Stimulated activated naive B cell treated with anti-CD40 and anti-IgM and Interleukin-4, amounts not matched to agents 10 μg/mL and 1 μg/mL and 100 μg/mL, for 72 hours (primary cell): Measurements from ENCODE around the gene EXD2.

Source experiments
- ATAC-seq, 2 donors: fragments of 150-1000 bp; cut with Tn5 transposase; replicated peaks; 2 replicates each; pipeline ENCODE4 v1.10.0; 2021; ENCODE audit warnings: moderate library complexity in 1 of 2
- DNase-seq: peaks from one replicate; pipeline ENCODE4 v3.0.0; 2021
- H3K27ac Mint-ChIP-seq: one replicate; pipeline ENCODE4 v1.8.0; 2022; ENCODE audit warnings: mild to moderate bottlenecking, mixed read lengths
- H3K27me3 Mint-ChIP-seq, 2 donors: one replicate each; pipeline ENCODE4 v1.8.0; 2022; ENCODE audit warnings: mixed read lengths in 2 of 2
- H3K36me3 Mint-ChIP-seq, 2 donors: one replicate each; pipeline ENCODE4 v1.8.0; 2022; ENCODE audit warnings: mixed read lengths in 2 of 2, mild to moderate bottlenecking in 1 of 2
- H3K4me1 Mint-ChIP-seq, 2 donors: one replicate each; pipeline ENCODE4 v1.8.0; 2022; ENCODE audit warnings: mixed read lengths in 2 of 2, mild to moderate bottlenecking in 1 of 2
- H3K4me3 Mint-ChIP-seq, 2 donors: one replicate each; pipeline ENCODE4 v1.8.0; 2022; ENCODE audit warnings: mild to moderate bottlenecking in 2 of 2, mixed read lengths in 2 of 2, moderate library complexity in 1 of 2
- H3K9me3 Mint-ChIP-seq, 2 donors: one replicate each; pipeline ENCODE4 v1.8.0; 2022; ENCODE audit warnings: mixed read lengths in 2 of 2, mild to moderate bottlenecking in 1 of 2

The EXD2 gene, protein sequence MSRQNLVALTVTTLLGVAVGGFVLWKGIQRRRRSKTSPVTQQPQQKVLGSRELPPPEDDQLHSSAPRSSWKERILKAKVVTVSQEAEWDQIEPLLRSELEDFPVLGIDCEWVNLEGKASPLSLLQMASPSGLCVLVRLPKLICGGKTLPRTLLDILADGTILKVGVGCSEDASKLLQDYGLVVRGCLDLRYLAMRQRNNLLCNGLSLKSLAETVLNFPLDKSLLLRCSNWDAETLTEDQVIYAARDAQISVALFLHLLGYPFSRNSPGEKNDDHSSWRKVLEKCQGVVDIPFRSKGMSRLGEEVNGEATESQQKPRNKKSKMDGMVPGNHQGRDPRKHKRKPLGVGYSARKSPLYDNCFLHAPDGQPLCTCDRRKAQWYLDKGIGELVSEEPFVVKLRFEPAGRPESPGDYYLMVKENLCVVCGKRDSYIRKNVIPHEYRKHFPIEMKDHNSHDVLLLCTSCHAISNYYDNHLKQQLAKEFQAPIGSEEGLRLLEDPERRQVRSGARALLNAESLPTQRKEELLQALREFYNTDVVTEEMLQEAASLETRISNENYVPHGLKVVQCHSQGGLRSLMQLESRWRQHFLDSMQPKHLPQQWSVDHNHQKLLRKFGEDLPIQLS

DNA sequence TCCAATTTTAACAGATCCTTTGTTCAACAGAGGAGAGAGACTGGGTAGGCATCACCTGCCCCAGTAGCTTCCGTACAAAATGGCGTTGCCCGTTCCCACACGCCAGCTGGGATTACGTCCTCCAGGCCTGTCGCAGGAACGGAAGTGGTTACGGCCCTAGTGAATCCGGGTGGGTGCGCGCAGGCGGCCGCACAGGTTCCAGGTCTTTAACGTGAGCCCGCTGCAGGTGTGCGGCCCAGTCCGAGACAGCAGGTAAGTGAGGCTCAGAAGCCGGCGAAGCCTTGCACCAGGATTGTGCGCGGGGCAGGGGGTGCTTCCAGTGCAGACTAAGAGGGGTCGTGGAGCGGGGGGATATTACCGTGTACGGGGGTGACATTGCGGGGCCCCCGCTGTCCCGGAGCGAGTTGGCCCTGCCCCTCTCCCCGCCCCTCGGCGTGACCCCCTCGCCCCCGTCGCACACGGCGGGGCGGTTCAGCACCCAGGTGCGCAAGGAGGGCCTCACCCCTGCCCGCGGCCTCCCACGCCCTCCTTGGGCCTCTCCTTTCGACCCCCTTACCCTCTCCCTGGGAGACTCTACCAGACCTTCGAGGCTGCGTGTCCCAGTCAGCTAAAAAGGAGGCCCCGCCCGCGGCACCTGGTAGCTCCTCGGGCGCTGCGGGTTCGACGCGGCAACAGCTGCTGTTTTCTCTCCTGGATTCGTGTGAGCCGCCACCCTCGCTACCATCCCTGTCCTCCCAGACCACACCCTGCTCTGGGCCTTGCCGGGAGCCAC is at the start of gene EXD2:
TSS of gene EXD2 (plus strand) at position 159 of the 772 bp plus-strand sequence. CDS start 17,973 bp downstream, outside the sequence.
- no peaks in the 10 kb centered on the region for H3K36me3 Mint-ChIP-seq
- H3K4me3 Mint-ChIP-seq, result peak within 1 kb of the TSS; percentile 88 to 95
- no peaks in the 10 kb centered on the region for H3K9me3 Mint-ChIP-seq
- peak; percentile 91 to 93 for ATAC-seq
- DNase-seq, result peak; percentile 76
- peak within 1 kb of the TSS; percentile 95 for H3K27ac Mint-ChIP-seq
- no peaks in the 10 kb centered on the region for H3K27me3 Mint-ChIP-seq
- H3K4me1 Mint-ChIP-seq, result peaks cover 5 to 17% of the 10 kb centered on the region in 2 donors

DNA sequence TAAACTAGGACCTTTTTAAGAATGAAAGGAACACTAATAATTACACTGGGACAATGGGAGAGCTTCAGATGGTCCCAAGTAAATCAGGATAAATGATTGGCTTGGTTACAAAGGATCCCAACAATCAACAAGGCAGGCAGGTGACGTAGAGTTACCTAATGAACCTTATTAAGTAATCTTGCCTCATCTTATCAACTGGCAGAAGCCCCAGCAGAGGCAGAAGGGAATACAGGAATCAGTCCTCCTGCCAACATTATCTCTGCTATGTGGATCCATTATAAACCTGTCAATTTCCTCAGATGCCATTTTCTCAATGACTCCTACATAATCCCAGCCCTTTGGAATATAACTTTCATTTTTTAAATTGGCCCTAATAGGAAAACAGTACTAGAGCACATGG is 49.7 kb upstream of the EXD2 start:
- H3K4me1 Mint-ChIP-seq, result peaks cover 20 to 50% of the 10 kb centered on the region in 2 donors
- no peak overlapping the region for H3K27ac Mint-ChIP-seq
- ATAC-seq (no peak), DNase-seq (no peak)
- H3K27me3 Mint-ChIP-seq, result no peaks in the 10 kb centered on the region
- no peak overlapping the region for H3K4me3 Mint-ChIP-seq
- H3K9me3 Mint-ChIP-seq, result no peaks in the 10 kb centered on the region
- peaks cover 0 to 20% of the 10 kb centered on the region in 2 donors for H3K36me3 Mint-ChIP-seq

DNA sequence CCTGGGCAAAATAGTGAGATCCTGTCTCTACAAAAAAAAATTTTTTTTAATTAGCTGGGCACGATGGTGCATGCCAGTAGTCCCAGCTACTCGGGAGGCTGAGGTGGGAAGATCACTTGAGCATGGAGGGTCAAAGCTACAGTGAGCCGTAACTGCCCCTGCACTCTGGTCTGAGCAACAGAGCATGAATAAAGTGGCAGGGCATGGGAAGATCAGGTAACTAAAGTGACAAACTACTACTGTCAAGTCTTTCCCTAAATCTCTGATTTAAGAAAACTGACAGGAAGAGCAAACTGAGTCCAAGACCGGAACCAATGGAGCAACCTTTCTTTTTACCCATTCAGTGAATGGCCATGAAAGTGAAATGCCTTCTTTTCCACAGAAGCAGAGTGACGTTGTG is 49.2 kb upstream of the EXD2 start:
- no peak overlapping the region for H3K27ac Mint-ChIP-seq
- no peaks in the 10 kb centered on the region for H3K27me3 Mint-ChIP-seq
- H3K9me3 Mint-ChIP-seq, result no peaks in the 10 kb centered on the region
- ATAC-seq, result no peak
- H3K4me3 Mint-ChIP-seq, result no peak overlapping the region
- H3K4me1 Mint-ChIP-seq, result peaks cover 20 to 50% of the 10 kb centered on the region in 2 donors
- peaks cover 0 to 20% of the 10 kb centered on the region in 2 donors for H3K36me3 Mint-ChIP-seq
- no peak for DNase-seq

DNA sequence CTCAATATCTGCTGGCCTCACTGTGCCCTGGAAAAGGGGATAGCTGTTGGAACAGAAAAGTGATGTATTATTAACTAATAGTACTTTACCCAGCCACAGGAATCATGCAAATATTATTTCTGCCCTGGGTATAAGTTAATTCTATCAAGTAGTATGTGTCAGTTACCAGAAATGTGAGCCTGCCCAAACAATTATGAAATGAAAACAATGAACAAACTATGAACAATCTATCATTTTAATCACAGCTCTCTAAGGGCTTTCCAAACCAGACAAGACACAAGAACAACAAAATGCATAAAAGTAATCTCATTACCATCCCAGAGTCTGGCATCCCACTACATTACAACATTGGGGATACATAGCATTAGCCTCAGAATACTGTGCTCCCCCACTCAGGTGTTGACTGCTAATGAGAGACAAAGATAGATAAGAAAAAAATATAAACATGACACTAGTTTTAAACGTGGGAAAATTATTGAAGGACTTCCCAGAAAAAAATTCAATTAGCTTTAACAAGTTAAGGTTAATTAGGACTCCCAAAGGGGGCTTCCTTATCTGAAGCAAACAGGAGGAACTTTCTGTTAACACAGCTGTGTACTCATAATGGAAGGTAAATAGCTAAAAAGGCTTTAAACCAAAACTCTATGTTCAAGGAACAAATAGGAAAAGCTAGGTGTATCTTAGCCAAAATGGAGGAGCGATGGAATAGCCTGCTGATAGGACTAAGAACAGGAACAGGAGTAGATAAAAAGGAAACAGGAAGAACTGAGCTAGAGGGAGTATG is 41.6 kb upstream of the EXD2 start:
- Mint-ChIP-seq H3K27me3 (no peaks in the 10 kb centered on the region), H3K9me3 (no peaks in the 10 kb centered on the region), H3K27ac (peak overlapping the region; percentile 53), H3K36me3 (peaks cover 18 to 22% of the 10 kb centered on the region in 2 donors), H3K4me3 (peak overlapping the region; percentile 22 to 53), H3K4me1 (peaks cover 20 to 41% of the 10 kb centered on the region in 2 donors)
- no peak for DNase-seq
- ATAC-seq, result no peak

DNA sequence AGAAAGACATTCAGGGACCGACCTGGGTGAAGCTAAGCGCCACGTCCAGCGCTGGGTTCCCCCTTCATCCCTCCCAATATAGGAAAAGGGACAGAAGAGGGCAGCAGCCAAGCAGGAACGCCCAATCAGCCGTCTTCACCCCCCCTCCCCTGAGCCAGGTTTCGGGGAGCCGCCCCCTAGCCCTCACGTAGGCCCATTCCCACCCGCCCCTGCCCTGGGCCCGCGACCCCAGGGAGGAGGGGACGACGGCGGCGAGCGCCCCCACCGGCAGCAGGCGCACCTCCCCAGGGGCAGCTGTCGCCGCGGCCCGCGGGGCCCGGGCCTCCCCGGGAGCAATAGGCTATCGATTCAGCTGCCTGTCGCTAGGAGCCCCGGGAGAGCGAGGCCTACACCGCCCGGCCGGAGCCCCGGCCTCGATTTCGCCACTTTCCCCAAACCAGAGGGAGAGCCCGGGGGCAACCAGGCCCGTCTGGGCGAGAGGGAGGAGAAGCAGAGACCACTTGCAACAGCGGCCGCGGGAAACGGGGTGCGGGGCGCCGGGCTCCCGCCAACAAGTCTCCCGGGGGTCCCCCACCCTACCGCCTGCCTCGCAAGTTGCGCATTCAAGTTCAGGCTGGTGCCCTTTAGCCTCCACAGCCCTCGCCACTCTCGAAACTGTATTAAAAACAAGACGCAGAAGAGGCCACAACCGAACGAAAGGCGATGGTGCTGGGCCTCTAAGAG is 39.7 kb upstream of the EXD2 start:
- H3K4me3 Mint-ChIP-seq, result peak overlapping the region; percentile 94 to 98
- H3K9me3 Mint-ChIP-seq, result no peaks in the 10 kb centered on the region
- peak; percentile 66 to 72 for ATAC-seq
- peaks cover 18 to 22% of the 10 kb centered on the region in 2 donors for H3K36me3 Mint-ChIP-seq
- H3K27me3 Mint-ChIP-seq, result no peaks in the 10 kb centered on the region
- peaks cover 20 to 41% of the 10 kb centered on the region in 2 donors for H3K4me1 Mint-ChIP-seq
- DNase-seq, result peak; percentile 68
- peak overlapping the region; percentile 97 for H3K27ac Mint-ChIP-seq

DNA sequence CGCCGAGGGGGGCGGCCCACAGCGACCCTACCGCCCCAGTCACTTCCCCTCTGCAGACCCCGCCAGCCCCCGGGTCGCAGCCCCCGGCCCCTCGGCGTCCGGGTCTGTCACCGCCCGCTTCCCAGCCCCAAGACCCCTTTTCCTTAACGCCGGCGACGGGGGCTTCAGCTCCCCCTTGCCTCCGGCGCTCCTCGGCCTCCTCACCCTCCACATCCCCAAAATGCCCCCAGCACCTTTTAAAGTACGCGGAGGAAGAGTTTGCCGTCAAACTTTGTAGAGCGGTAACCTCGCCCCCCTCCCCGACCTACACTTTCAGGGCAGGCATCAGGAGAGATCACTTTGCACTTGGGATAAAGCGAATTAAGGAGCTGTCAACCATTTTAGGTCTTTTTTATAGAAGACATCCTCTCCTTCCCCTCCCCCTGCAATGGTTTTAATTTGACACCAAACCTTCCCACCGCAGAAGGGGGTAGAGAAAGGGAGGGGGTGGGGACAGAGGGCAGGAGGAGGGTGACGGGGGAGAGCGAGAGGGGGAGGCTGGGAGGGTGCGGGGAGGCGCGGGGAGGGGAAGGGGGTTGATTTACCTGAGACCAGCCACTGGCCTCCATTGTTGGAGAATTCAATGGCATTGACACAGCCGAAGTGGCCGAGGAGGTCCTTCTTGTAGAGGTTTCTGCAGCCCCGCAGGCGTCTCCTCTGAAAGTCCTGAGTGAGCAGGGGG is 39.0 kb upstream of the EXD2 start:
- ATAC-seq, result peak; percentile 26 to 30
- H3K4me1 Mint-ChIP-seq, result peaks cover 20 to 41% of the 10 kb centered on the region in 2 donors
- H3K36me3 Mint-ChIP-seq, result peaks cover 18 to 21% of the 10 kb centered on the region in 2 donors
- peak overlapping the region; percentile 97 for H3K27ac Mint-ChIP-seq
- peak overlapping the region; percentile 94 to 98 for H3K4me3 Mint-ChIP-seq
- no peaks in the 10 kb centered on the region for H3K27me3 Mint-ChIP-seq
- no peaks in the 10 kb centered on the region for H3K9me3 Mint-ChIP-seq
- DNase-seq, result peak; percentile 1

DNA sequence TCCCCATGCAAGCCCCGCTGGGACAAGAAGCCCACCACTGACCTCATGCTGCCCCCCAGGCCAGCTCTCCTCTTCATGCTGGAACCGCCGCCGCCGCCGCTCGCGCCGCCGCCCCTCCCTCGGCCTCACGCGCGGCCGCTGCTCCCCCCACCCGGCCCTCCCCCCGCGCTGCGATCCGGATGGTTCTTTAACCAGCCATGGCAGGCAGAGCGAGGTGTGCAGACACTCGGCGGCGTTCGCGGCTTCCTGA is 38.5 kb upstream of the EXD2 start, which contains the start of gene DCAF5:
TSS of gene DCAF5 (minus strand) at position 218 of the 250 bp plus-strand sequence. CDS start at position 77, 141 bp downstream.
- Mint-ChIP-seq H3K4me1 (peaks cover 20 to 36% of the 10 kb centered on the region in 2 donors), H3K27me3 (no peaks in the 10 kb centered on the region), H3K36me3 (peaks cover 16 to 17% of the 10 kb centered on the region in 2 donors), H3K27ac (peak within 1 kb of the TSS; percentile 97), H3K9me3 (no peaks in the 10 kb centered on the region), H3K4me3 (peak within 1 kb of the TSS; percentile 94 to 98)
- ATAC-seq (no peak), DNase-seq (no peak)

DNA sequence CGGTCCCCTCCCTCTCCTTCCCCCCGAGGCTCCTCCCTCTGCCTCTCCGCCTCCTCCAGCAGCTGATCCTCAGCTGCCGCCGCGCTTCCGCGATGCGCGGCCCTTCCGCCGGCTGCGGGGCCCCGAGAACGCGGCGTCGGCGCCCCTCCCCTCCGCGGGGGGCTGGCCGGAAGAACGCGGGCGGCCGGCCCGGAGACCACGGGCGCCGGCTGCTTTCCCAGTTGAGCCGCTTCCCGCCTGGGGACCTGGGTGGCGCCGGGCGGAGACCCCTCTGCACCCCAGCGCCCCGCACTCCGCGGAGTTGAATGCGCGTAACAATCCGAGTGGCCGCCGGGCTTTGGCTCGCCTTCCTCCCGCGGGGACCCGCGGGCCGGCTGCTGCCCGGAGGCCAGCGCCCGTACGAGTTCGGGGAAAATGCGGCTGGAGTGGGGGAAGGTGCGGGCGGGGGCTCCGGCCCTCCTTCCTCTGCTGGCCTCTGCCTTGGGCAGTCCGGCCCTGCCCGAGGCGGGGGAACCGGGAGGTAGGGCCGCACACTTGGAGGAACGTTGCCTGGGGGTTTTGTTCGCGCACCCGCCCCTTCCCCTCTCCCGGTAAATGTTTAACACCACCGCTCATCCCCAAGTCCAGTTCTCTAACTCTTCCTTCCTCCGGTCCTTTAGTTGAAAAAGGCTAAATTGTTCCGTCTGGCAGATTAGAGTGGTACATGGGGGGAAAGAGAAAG is 38.0 kb upstream of the EXD2 start:
- ATAC-seq (peak; percentile 93), DNase-seq (peak; percentile 89)
- H3K9me3 Mint-ChIP-seq, result no peaks in the 10 kb centered on the region
- H3K4me3 Mint-ChIP-seq, result peak overlapping the region; percentile 94 to 98
- H3K4me1 Mint-ChIP-seq, result peaks cover 20 to 34% of the 10 kb centered on the region in 2 donors
- H3K27me3 Mint-ChIP-seq, result peaks cover 0 to under 1% of the 10 kb centered on the region in 2 donors
- peak overlapping the region; percentile 86 for H3K27ac Mint-ChIP-seq
- peaks cover 16 to 17% of the 10 kb centered on the region in 2 donors for H3K36me3 Mint-ChIP-seq

DNA sequence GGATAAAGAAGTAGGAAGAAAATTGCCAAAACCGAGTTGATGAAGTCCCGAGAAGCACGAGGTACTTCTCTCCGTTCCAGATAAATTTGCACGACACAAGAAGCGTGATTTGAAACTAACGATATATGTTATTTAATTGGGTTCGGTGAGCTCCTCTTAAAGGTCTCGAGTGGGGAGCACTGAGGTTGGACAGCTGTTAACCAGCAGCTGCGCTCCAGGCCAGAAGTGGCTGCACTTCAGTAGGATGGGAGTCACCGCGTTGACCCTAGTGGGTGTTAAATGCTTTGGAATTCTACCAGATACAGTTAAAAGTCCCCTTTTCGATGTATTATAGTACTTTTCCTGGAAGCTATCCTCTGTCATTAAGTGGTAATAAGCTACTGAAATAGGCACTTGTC is 37.4 kb upstream of the EXD2 start:
- peaks cover 17 to 29% of the 10 kb centered on the region in 2 donors for H3K4me1 Mint-ChIP-seq
- peak overlapping the region; percentile 94 to 98 for H3K4me3 Mint-ChIP-seq
- DNase-seq (no peak), ATAC-seq (no peak)
- H3K27me3 Mint-ChIP-seq, result peaks cover 0 to 7% of the 10 kb centered on the region in 2 donors
- H3K27ac Mint-ChIP-seq, result peak overlapping the region; percentile 86
- peaks cover 11 to 12% of the 10 kb centered on the region in 2 donors for H3K36me3 Mint-ChIP-seq
- H3K9me3 Mint-ChIP-seq, result no peaks in the 10 kb centered on the region

DNA sequence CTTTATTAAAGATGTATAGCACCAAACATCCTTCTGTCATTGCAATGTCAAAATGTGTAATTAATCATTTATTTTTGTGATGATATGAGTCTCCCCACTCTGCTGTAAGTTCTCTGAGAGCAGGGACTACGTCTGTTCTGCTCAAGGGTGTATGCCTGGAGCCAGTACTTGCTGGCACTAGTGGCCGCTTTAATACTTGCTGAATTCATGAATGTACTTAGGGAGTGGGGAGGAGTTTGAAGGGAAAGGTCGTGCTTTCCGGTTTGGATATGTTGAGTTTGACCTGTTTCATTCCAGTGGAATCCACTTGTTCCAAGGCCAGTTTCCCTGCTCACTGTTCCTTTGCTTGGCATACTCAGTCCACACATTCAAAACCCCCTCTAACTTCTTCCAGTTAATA is 36.5 kb upstream of the EXD2 start:
- no peak overlapping the region for H3K4me3 Mint-ChIP-seq
- DNase-seq (no peak), ATAC-seq (no peak)
- H3K4me1 Mint-ChIP-seq, result peaks cover 15 to 20% of the 10 kb centered on the region in 2 donors
- H3K9me3 Mint-ChIP-seq, result no peaks in the 10 kb centered on the region
- peaks cover 5 to 9% of the 10 kb centered on the region in 2 donors for H3K36me3 Mint-ChIP-seq
- H3K27me3 Mint-ChIP-seq, result peaks cover 0 to 11% of the 10 kb centered on the region in 2 donors
- H3K27ac Mint-ChIP-seq, result no peak overlapping the region

DNA sequence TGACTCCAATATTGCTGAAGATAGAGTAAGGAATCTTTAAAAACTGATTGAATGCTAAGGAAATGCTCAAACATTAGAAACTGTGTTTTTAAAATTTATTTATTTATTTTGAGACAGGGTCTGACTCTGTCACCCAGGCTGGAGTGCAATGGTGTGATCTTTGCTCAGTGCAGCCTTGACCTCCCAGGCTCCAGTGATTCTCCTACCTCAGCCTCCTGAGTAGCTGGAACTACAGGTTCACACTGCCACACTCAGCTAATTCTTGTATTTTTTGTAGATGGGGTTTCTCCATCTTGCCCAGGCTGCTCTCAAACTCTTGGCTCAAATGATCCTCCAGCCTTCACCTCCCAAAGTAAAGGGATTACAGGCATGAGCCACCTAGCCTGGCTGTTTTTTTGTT is 35.1 kb upstream of the EXD2 start:
- H3K27ac Mint-ChIP-seq, result no peak overlapping the region
- peaks cover 6% of the 10 kb centered on the region in 2 donors for H3K4me1 Mint-ChIP-seq
- DNase-seq (no peak), ATAC-seq (no peak)
- H3K4me3 Mint-ChIP-seq, result no peak overlapping the region
- peaks cover 12 to 26% of the 10 kb centered on the region in 2 donors for H3K27me3 Mint-ChIP-seq
- peaks cover 0 to 6% of the 10 kb centered on the region in 2 donors for H3K36me3 Mint-ChIP-seq
- no peaks in the 10 kb centered on the region for H3K9me3 Mint-ChIP-seq

DNA sequence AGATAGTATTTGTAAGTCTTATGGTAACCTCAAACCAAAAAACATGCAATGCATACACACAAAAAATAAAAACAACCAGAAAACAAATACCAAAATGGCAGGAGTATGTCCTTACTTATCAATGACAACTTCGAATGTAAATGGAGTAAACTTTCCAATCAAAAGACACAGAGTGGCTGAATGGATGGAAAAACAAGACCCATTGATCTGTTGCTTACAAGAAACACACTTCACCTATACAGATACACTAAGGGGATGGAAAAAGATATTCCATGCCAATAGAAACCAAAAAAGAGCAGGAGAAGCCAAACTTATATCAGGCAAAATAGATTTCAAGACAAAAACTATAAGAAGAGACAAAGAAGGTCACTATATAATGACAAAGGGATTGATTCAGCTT is 29.7 kb upstream of the EXD2 start:
- peaks cover 38 to 63% of the 10 kb centered on the region in 2 donors for H3K27me3 Mint-ChIP-seq
- ATAC-seq (no peak), DNase-seq (no peak)
- peaks cover 8 to 18% of the 10 kb centered on the region in 2 donors for H3K9me3 Mint-ChIP-seq
- no peaks in the 10 kb centered on the region for H3K4me1 Mint-ChIP-seq
- peaks cover 5 to 15% of the 10 kb centered on the region in 2 donors for H3K36me3 Mint-ChIP-seq
- no peak overlapping the region for H3K27ac Mint-ChIP-seq
- H3K4me3 Mint-ChIP-seq, result no peak overlapping the region
